Measurements from ENCODE around the gene ATP2A3. TPM values are rescaled to one million over a fixed set of nuclear protein-coding genes. Genes with fewer than 3 reads are reported as not detected.

Gene ATP2A3
- polyA plus RNA-seq, 1 donor from 2014 or later = not detected

DNA sequence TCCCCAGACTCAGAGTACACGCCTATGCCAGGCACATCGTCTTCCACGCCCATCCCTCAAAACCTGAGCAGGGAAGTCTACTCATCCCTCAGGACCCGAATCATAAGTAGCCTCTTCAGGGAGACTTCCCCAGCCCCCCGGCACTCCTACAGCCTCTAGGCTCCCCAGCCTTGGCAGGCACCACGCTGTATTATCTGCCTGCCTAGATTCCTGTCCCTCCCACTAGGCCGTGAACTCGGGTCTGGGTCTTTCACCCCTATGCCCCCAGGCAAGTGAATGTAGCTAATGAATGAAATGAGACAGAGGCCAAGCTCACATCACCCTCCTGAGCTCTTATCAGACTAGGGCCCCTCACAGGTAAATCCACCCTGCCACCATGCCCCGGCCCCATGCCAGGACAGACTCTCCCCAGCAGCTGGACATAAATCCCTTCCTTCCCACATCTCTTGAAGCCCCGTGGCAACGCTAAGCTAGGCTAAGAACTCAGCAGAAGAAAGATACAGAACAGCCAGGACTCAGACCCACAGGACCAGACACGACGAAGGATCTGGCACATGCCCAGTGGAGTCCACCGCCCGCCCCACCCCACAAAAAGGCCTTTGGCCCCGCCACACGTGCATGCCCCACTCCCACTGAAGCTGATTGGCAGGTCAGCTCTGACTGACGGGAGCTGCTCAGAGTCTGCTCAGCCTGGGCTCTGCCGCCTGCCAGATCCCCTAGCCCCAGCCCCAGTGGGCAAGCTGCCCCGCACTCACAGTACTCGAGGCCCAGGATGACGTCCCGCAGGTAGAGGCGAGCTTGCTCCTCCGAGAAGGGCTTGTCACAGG, 84.4 kb downstream of the ATP2A3 start:
- H3K9me2 ChIP-seq (ENCODE audit: insufficient read depth, low read length) = no peaks in the 10 kb centered on the region
- H3K4me3 ChIP-seq (ENCODE audit: low read length) = no peak overlapping the region
- H3K27me3 ChIP-seq (ENCODE audit: insufficient read depth, low read depth, low read length) = no peaks in the 10 kb centered on the region
- H3K79me2 ChIP-seq (replicated peaks; ENCODE audit: insufficient read depth, low read length) = no peaks in the 10 kb centered on the region
- no peaks in the 10 kb centered on the region for H3K9me3 ChIP-seq (ENCODE audit: low read length)
- H4K20me1 ChIP-seq (ENCODE audit: insufficient read depth) = no peaks in the 10 kb centered on the region
- TF ChIP-seq, protein P1, sequence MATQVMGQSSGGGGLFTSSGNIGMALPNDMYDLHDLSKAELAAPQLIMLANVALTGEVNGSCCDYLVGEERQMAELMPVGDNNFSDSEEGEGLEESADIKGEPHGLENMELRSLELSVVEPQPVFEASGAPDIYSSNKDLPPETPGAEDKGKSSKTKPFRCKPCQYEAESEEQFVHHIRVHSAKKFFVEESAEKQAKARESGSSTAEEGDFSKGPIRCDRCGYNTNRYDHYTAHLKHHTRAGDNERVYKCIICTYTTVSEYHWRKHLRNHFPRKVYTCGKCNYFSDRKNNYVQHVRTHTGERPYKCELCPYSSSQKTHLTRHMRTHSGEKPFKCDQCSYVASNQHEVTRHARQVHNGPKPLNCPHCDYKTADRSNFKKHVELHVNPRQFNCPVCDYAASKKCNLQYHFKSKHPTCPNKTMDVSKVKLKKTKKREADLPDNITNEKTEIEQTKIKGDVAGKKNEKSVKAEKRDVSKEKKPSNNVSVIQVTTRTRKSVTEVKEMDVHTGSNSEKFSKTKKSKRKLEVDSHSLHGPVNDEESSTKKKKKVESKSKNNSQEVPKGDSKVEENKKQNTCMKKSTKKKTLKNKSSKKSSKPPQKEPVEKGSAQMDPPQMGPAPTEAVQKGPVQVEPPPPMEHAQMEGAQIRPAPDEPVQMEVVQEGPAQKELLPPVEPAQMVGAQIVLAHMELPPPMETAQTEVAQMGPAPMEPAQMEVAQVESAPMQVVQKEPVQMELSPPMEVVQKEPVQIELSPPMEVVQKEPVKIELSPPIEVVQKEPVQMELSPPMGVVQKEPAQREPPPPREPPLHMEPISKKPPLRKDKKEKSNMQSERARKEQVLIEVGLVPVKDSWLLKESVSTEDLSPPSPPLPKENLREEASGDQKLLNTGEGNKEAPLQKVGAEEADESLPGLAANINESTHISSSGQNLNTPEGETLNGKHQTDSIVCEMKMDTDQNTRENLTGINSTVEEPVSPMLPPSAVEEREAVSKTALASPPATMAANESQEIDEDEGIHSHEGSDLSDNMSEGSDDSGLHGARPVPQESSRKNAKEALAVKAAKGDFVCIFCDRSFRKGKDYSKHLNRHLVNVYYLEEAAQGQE (IDR thresholded peaks at IDR 0.05; ENCODE audit: borderline replicate concordance) = no peak
- H3K9ac ChIP-seq (ENCODE audit: low read length) = no peak overlapping the region
- no peak overlapping the region for H2AFZ ChIP-seq (ENCODE audit: low read depth, low read length)
- H3K4me2 ChIP-seq (ENCODE audit: low read length) = no peak overlapping the region
- no peaks in the 10 kb centered on the region for H3F3A ChIP-seq (ENCODE audit: insufficient read depth, low read length, poor library complexity, severe bottlenecking)
- H3K36me3 ChIP-seq (ENCODE audit: insufficient read depth, low read length) = no peaks in the 10 kb centered on the region
- H3K27ac ChIP-seq (ENCODE audit: low read length) = no peak overlapping the region

DNA sequence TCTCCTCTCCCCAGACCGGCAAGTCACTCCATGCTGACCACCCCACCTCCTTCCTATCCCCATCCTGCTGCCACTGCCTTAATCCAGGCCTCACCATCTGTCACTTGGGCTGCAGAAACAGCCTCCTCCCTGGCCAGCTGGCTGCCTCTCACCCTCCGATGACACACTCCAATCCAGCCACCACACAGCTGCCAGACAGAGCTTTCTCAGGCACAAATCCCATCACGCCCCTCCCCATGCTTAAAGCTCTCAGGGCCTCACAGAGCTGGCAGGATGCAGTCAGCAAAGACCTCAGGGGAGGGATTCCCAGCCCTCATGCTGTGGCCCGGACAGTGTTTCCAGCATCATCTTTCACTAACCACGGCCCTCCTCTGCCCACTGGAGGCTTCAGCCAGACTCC, 85.1 kb downstream of the ATP2A3 start:
- Histone ChIP-seq H3K4me2 (ENCODE audit: low read length) (no peak overlapping the region), H3K9me2 (ENCODE audit: insufficient read depth, low read length) (no peaks in the 10 kb centered on the region), H3K36me3 (ENCODE audit: insufficient read depth, low read length) (no peaks in the 10 kb centered on the region), H3K4me3 (ENCODE audit: low read length) (no peak overlapping the region), H4K20me1 (ENCODE audit: insufficient read depth) (no peaks in the 10 kb centered on the region), H3K9ac (ENCODE audit: low read length) (no peak overlapping the region), H3K9me3 (ENCODE audit: low read length) (no peaks in the 10 kb centered on the region), H3F3A (ENCODE audit: insufficient read depth, low read length, poor library complexity, severe bottlenecking) (no peaks in the 10 kb centered on the region), H3K27ac (ENCODE audit: low read length) (no peak overlapping the region), H2AFZ (ENCODE audit: low read depth, low read length) (no peak overlapping the region), H3K27me3 (ENCODE audit: insufficient read depth, low read depth, low read length) (no peaks in the 10 kb centered on the region), H3K79me2 (replicated peaks; ENCODE audit: insufficient read depth, low read length) (no peaks in the 10 kb centered on the region)
- TF ChIP-seq EZH2 (IDR thresholded peaks at IDR 0.05; ENCODE audit: borderline replicate concordance, insufficient read depth, low read length, poor library complexity, severe bottlenecking) (no peak), MXI1 (conservative IDR thresholded peaks at IDR 0.05; ENCODE audit: poor library complexity, severe bottlenecking) (no peak), RAD21 (conservative IDR thresholded peaks at IDR 0.05) (no peak), TAF1 (IDR thresholded peaks at IDR 0.05; ENCODE audit: low read depth) (no peak), EP300 (conservative IDR thresholded peaks at IDR 0.05; ENCODE audit: poor library complexity, severe bottlenecking) (no peak), POLR2AphosphoS5 (IDR thresholded peaks at IDR 0.05) (no peak), SMC3 (conservative IDR thresholded peaks at IDR 0.05; ENCODE audit: poor library complexity) (no peak)
- TF ChIP-seq, protein P1 (IDR thresholded peaks at IDR 0.05; ENCODE audit: borderline replicate concordance) = no peak
- TF ChIP-seq, protein P2, sequence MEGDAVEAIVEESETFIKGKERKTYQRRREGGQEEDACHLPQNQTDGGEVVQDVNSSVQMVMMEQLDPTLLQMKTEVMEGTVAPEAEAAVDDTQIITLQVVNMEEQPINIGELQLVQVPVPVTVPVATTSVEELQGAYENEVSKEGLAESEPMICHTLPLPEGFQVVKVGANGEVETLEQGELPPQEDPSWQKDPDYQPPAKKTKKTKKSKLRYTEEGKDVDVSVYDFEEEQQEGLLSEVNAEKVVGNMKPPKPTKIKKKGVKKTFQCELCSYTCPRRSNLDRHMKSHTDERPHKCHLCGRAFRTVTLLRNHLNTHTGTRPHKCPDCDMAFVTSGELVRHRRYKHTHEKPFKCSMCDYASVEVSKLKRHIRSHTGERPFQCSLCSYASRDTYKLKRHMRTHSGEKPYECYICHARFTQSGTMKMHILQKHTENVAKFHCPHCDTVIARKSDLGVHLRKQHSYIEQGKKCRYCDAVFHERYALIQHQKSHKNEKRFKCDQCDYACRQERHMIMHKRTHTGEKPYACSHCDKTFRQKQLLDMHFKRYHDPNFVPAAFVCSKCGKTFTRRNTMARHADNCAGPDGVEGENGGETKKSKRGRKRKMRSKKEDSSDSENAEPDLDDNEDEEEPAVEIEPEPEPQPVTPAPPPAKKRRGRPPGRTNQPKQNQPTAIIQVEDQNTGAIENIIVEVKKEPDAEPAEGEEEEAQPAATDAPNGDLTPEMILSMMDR (IDR thresholded peaks at IDR 0.05; ENCODE audit: poor library complexity, severe bottlenecking) = no peak

All from neural cell (in vitro differentiated cells).